ENCODE data around the gene DEAF1.

DNA sequence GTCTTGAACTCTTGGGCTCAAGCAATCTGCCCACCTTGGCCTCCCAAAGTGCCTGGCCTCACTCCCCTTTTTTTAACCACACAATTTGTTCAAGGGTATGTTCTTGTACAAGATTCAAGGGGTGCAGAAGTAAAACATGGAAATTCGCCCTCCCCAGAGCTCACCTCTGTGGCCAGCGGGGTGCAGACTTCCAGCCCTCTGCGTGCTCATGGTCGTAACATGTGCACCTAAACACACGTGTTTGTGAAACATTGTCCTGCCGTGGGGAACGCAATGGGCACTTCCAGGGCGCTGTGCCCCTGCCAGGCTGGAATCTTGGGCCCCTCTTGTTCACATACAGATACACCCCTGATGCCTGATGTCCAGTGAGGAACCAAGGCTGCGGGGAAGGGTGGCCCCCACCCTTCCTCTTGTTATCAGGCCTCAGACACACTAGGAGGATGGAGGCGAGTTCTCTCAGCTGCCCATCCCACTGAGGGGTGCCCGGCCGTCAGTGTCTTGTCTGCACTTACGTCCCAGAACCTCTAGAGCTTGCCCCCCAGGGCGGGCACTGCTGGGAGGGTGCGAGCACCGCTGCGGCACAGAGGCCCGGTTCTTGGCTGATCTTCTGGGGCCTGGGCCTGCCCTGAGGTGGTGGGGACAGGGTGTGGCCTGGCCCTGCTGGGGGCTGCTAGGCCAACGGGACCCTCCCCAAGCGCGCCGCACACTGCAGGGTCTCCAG, 6.9 kb upstream of the DEAF1 start:
- TF ChIP-seq, protein P1, sequence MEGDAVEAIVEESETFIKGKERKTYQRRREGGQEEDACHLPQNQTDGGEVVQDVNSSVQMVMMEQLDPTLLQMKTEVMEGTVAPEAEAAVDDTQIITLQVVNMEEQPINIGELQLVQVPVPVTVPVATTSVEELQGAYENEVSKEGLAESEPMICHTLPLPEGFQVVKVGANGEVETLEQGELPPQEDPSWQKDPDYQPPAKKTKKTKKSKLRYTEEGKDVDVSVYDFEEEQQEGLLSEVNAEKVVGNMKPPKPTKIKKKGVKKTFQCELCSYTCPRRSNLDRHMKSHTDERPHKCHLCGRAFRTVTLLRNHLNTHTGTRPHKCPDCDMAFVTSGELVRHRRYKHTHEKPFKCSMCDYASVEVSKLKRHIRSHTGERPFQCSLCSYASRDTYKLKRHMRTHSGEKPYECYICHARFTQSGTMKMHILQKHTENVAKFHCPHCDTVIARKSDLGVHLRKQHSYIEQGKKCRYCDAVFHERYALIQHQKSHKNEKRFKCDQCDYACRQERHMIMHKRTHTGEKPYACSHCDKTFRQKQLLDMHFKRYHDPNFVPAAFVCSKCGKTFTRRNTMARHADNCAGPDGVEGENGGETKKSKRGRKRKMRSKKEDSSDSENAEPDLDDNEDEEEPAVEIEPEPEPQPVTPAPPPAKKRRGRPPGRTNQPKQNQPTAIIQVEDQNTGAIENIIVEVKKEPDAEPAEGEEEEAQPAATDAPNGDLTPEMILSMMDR (IDR thresholded peaks at IDR 0.05), result no peak
- TF ChIP-seq POLR2A (IDR thresholded peaks at IDR 0.05), result no peak

Data from right lobe of liver (tissue), 4 donors.